Inferior parietal cortex (tissue), 1 donor: Measurements from ENCODE around the gene MAD2L1.
"Not testable (repeated sequence)": the region's sequence is repeated elsewhere in the genome, so short reads cannot be mapped to it uniquely, and the experiment has no call there.

Source experiments
- DNase-seq: peaks from one replicate; pipeline ENCODE4 v3.0.0-alpha.2; 2016; ENCODE audit errors: extremely low spot score

Gene MAD2L1

GRCh38 chr4:120066517-120067340 is at the start of gene MAD2L1:
Gene MAD2L1 (minus strand): TSS chr4:120066848. CDS start chr4:120066734, 114 bp downstream.
- DNase-seq: peak; percentile 99

GRCh38 chr4:120111745-120112144 is 45.1 kb upstream of the MAD2L1 start:
- no peak for DNase-seq

- DNase-seq: no peak
These were observed 42.8 kb upstream of the MAD2L1 start for GRCh38 chr4:120109406-120109805.

- no peak for DNase-seq
These were observed 38.8 kb upstream of the MAD2L1 start for GRCh38 chr4:120105472-120105871.

- DNase-seq: no peak
These were observed 30.1 kb upstream of the MAD2L1 start for GRCh38 chr4:120096508-120097297.

- no peak for DNase-seq
These were observed 21.9 kb upstream of the MAD2L1 start for GRCh38 chr4:120088507-120088906.

- DNase-seq: not testable (repeated sequence)
These were observed 21.4 kb upstream of the MAD2L1 start for GRCh38 chr4:120088066-120088465.

GRCh38 chr4:120085705-120086104 is 19.1 kb upstream of the MAD2L1 start:
- DNase-seq: no peak

- DNase-seq: no peak
These were observed 17.7 kb upstream of the MAD2L1 start for GRCh38 chr4:120084327-120084726.

- DNase-seq: no peak
These were observed 16.5 kb upstream of the MAD2L1 start for GRCh38 chr4:120083152-120083551.

- DNase-seq: no peak
These were observed 15.6 kb upstream of the MAD2L1 start for GRCh38 chr4:120082251-120082650.

GRCh38 chr4:120081726-120082125 is 15.1 kb upstream of the MAD2L1 start:
- DNase-seq: no peak

- DNase-seq: no peak
These were observed 13.9 kb upstream of the MAD2L1 start for GRCh38 chr4:120080533-120080932.

GRCh38 chr4:120079839-120080520 is 13.3 kb upstream of the MAD2L1 start:
- no peak for DNase-seq

GRCh38 chr4:120078216-120078615 is 11.6 kb upstream of the MAD2L1 start:
- no peak for DNase-seq

- DNase-seq: peak; percentile 83
These were observed 4.6 kb upstream of the MAD2L1 start for GRCh38 chr4:120071192-120071795.

GRCh38 chr4:120070196-120070595 is 3.5 kb upstream of the MAD2L1 start:
- DNase-seq: no peak

- DNase-seq: no peak
These were observed 603 bp downstream of the MAD2L1 start for GRCh38 chr4:120065974-120066516.

- DNase-seq: no peak
These were observed 1.8 kb downstream of the MAD2L1 start for GRCh38 chr4:120064887-120065286.

GRCh38 chr4:120063711-120064110 is 2.9 kb downstream of the MAD2L1 start:
- DNase-seq: not testable (repeated sequence)

- DNase-seq: no peak
These were observed 3.9 kb downstream of the MAD2L1 start for GRCh38 chr4:120062663-120063195.
